A549 (cell line): Measurements from ENCODE around the gene INTS6L.

Experiments used
- CEBPB ChIP-seq, 2 experiments: fragments of >200 bp in 1 of 2; sonication (Bioruptor Twin) in 1 of 2; formaldehyde crosslinking in 1 of 2; IDR thresholded peaks; 2 replicates each; pipeline ENCODE4 v1.6.1; 2012 to 2016
- CHD2 ChIP-seq: fragments of 150-350 bp; IDR thresholded peaks from 2 replicates; pipeline ENCODE4 v1.6.1; 2014; ENCODE audit warnings: low read length; ENCODE audit not compliant: partially characterized antibody
- CTCF ChIP-seq: fragments of >200 bp; sonication (Bioruptor Twin); formaldehyde crosslinking; IDR thresholded peaks from 3 replicates; pipeline ENCODE4 v1.5.1; 2016
- HOXA7 ChIP-seq: fragments of 250-450 bp; sonication (Bioruptor Pico); IDR thresholded peaks from 2 replicates; pipeline ENCODE4 v1.5.0; 2020; ENCODE audit warnings: mild to moderate bottlenecking, moderate library complexity
- JUNB ChIP-seq: fragments of >200 bp; sonication (Bioruptor Twin); formaldehyde crosslinking; IDR thresholded peaks from 2 replicates; pipeline ENCODE4 v1.6.1; 2016
- MAFK ChIP-seq: fragments of 450-650 bp; IDR thresholded peaks from 2 replicates; pipeline ENCODE4 v1.6.1; 2014; ENCODE audit not compliant: partially characterized antibody
- MAZ ChIP-seq: fragments of 150-350 bp; IDR thresholded peaks from 2 replicates; pipeline ENCODE4 v1.6.1; 2014; ENCODE audit warnings: antibody characterized with exemption, low read depth, low read length, borderline replicate concordance
- NFE2L2 ChIP-seq: fragments of 150-350 bp; conservative IDR thresholded peaks from 2 replicates; pipeline ENCODE4 v1.6.1; 2014; ENCODE audit warnings: low read length
- NR3C1 ChIP-seq: fragments of >200 bp; sonication (Bioruptor Twin); formaldehyde crosslinking; IDR thresholded peaks from 3 replicates; pipeline ENCODE4 v1.6.1; 2017
- POLR2A ChIP-seq: IDR thresholded peaks from 2 replicates; pipeline ENCODE4 v1.6.1; 2012; ENCODE audit warnings: mild to moderate bottlenecking, low read length
- SMC3 ChIP-seq: fragments of >200 bp; sonication (Bioruptor Twin); formaldehyde crosslinking; IDR thresholded peaks from 3 replicates; pipeline ENCODE4 v1.6.1; 2018; ENCODE audit warnings: inconsistent platforms
- USF2 ChIP-seq: fragments of 450-650 bp; IDR thresholded peaks from 2 replicates; pipeline ENCODE4 v1.6.1; 2014; ENCODE audit warnings: antibody characterized with exemption
- TF ChIP-seq, protein P1 (sequence below): fragments of 150-350 bp; IDR thresholded peaks from 2 replicates; pipeline ENCODE4 v1.6.1; 2014; ENCODE audit warnings: low read depth, mild to moderate bottlenecking, low read length

- TF ChIP-seq CTCF (no peak), POLR2A (no peak), MAFK (no peak), HOXA7 (CRISPR knock-in tag) (no peak), USF2 (no peak), MAZ (no peak), JUNB (no peak), NR3C1 (no peak), NFE2L2 (no peak), CEBPB (IDR thresholded peaks at IDR 0.05) (no peak), CHD2 (no peak), SMC3 (no peak)
- TF ChIP-seq, protein P1, sequence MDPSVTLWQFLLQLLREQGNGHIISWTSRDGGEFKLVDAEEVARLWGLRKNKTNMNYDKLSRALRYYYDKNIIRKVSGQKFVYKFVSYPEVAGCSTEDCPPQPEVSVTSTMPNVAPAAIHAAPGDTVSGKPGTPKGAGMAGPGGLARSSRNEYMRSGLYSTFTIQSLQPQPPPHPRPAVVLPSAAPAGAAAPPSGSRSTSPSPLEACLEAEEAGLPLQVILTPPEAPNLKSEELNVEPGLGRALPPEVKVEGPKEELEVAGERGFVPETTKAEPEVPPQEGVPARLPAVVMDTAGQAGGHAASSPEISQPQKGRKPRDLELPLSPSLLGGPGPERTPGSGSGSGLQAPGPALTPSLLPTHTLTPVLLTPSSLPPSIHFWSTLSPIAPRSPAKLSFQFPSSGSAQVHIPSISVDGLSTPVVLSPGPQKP, result no peak
Measured at GRCh38 chrX:135497736-135498135, 22.7 kb upstream of the INTS6L start.
